Left ventricle myocardium inferior (tissue), 1 donor: Measurements from ENCODE around the gene KIF6. TPM values are rescaled to one million over a fixed set of nuclear protein-coding genes. Genes with fewer than 3 reads are reported as not detected.

Source experiments
- DNase-seq: peaks from one replicate; pipeline ENCODE4 v3.0.0-alpha.2; 2020
- H3K27ac ChIP-seq: fragments of 200-600 bp; replicated peaks from 2 replicates; pipeline ENCODE4 v1.8.0; 2021
- H3K27me3 ChIP-seq: fragments of 200-600 bp; 2 replicates; pipeline ENCODE4 v1.8.0; 2021; ENCODE audit warnings: low read depth
- H3K36me3 ChIP-seq: fragments of 200-600 bp; 2 replicates; pipeline ENCODE4 v1.8.0; 2021
- H3K4me1 ChIP-seq: fragments of 200-600 bp; 2 replicates; pipeline ENCODE4 v1.8.0; 2021
- H3K4me3 ChIP-seq: fragments of 200-600 bp; 2 replicates; pipeline ENCODE4 v1.8.0; 2021; ENCODE audit warnings: mild to moderate bottlenecking, moderate library complexity
- H3K9me3 ChIP-seq: fragments of 200-600 bp; replicated peaks from 2 replicates; pipeline ENCODE4 v1.8.0; 2021
- intact Hi-C: fragments of 100-400 bp; cut with micrococcal nuclease; formaldehyde crosslinking; loops from one replicate; pipeline ENCODE4 v1.11.0; 2022
- total RNA-seq: library from RNA; stranded (reverse); fragmentation: NEBNext Ultra II Directional; extraction: Animal tissue kit (Norgen Biotek cat#: 25700); gene quantifications from one replicate; pipeline ENCODE4 v1.2.1, GENCODE V29; 2021
- TF ChIP-seq, protein P1 (sequence below): fragments of 200-600 bp; IDR thresholded peaks from 2 replicates; pipeline ENCODE4 v1.8.0; 2021; ENCODE audit warnings: antibody characterized with exemption, mild to moderate bottlenecking, borderline replicate concordance
- donor health status: DM: no; HTN: yes; CAD: no; lungs with severe emphysema.

KIF6 gene
- total RNA-seq, 1 donor from 2014 or later: 0.69 TPM

DNA sequence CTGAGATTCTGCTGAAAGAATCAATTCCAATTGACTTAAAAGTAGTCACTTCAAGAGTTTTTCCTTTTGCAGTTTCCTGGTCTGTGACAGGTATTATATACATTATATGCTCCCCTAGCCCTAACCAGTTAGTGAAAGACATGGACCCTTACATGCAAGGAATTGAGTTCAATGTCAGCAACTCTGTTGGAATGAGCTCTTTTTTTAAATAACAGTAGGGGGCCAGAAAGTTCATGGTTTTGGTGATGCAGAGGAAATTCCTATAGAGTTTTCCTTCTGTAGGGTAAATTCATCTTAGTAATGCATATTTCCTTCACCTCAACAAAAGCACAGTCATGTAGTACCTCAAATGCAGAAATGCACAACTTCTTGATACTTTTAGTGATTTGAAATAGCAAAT, 172.2 kb downstream of the KIF6 start:
- H3K9me3 ChIP-seq: no peaks in the 10 kb centered on the region
- no peak overlapping the region for H3K4me3 ChIP-seq
- H3K27me3 ChIP-seq: no peaks in the 10 kb centered on the region
- TF ChIP-seq, protein P1, sequence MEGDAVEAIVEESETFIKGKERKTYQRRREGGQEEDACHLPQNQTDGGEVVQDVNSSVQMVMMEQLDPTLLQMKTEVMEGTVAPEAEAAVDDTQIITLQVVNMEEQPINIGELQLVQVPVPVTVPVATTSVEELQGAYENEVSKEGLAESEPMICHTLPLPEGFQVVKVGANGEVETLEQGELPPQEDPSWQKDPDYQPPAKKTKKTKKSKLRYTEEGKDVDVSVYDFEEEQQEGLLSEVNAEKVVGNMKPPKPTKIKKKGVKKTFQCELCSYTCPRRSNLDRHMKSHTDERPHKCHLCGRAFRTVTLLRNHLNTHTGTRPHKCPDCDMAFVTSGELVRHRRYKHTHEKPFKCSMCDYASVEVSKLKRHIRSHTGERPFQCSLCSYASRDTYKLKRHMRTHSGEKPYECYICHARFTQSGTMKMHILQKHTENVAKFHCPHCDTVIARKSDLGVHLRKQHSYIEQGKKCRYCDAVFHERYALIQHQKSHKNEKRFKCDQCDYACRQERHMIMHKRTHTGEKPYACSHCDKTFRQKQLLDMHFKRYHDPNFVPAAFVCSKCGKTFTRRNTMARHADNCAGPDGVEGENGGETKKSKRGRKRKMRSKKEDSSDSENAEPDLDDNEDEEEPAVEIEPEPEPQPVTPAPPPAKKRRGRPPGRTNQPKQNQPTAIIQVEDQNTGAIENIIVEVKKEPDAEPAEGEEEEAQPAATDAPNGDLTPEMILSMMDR: no peak
- intact Hi-C loops: no loop called here
- peaks cover 13% of the 10 kb centered on the region for H3K4me1 ChIP-seq
- no peaks in the 10 kb centered on the region for H3K36me3 ChIP-seq
- DNase-seq: no peak
- H3K27ac ChIP-seq: no peak overlapping the region

- no peak overlapping the region for H3K4me3 ChIP-seq
- TF ChIP-seq, protein P1: no peak
- peaks cover 24% of the 10 kb centered on the region for H3K4me1 ChIP-seq
- H3K9me3 ChIP-seq: no peaks in the 10 kb centered on the region
- intact Hi-C loops: no loop called here
- DNase-seq: no peak
- H3K27ac ChIP-seq: no peak overlapping the region
- H3K27me3 ChIP-seq: no peaks in the 10 kb centered on the region
- no peaks in the 10 kb centered on the region for H3K36me3 ChIP-seq
These were observed 175.0 kb downstream of the KIF6 start for GRCh38 chr6:39550191-39550590.

DNA sequence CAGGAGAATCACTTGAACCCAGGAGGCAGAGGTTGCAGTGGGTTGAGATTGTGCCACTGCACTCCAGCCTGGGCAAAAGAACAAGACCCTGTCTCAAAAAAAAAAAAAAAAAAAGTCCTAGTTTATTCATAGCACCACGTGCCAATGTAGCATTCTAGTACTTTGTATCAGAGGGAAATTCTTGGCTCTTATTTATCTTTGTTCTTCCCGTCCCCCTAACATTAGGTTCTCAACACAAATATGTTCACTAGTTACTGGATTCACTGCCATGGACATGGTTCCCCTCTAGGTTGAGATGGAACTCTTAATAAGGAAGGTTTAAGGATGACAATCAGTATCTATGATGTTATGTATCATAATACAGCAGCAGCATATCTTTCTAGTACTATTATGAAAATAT, 178.5 kb downstream of the KIF6 start:
- no peaks in the 10 kb centered on the region for H3K36me3 ChIP-seq
- H3K4me1 ChIP-seq: peaks cover 32% of the 10 kb centered on the region
- H3K27ac ChIP-seq: no peak overlapping the region
- no peaks in the 10 kb centered on the region for H3K9me3 ChIP-seq
- intact Hi-C loops: no loop called here
- TF ChIP-seq, protein P1: no peak
- no peaks in the 10 kb centered on the region for H3K27me3 ChIP-seq
- no peak overlapping the region for H3K4me3 ChIP-seq
- DNase-seq: no peak

DNA sequence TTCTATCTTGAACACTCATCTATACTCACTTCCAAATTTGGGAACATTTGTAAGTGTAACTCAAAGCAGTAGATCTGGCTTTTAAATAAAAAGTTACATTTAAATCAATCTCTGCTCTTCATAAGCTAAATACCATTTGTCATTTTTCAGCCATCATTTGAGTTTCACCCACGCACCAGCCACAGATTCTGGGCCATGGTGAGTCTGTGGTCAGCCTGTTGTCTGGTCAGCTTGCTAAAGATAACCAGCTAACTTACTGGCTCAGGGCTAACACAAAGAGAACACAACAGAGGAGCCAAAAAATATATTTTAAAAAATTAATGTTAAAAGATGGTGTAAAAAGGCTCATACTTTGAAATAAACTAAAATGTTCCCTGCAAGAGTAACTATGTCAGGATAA, 181.3 kb downstream of the KIF6 start:
- Histone ChIP-seq H3K27me3 (no peaks in the 10 kb centered on the region), H3K36me3 (no peaks in the 10 kb centered on the region), H3K4me3 (no peak overlapping the region), H3K27ac (peak overlapping the region; percentile 4), H3K9me3 (no peaks in the 10 kb centered on the region), H3K4me1 (peaks cover 26% of the 10 kb centered on the region)
- TF ChIP-seq, protein P1: no peak
- intact Hi-C loops: no loop called here
- DNase-seq: no peak

GRCh38 chr6:39543095-39543494, 182.1 kb downstream of the KIF6 start:
- Histone ChIP-seq H3K9me3 (no peaks in the 10 kb centered on the region), H3K4me1 (peaks cover 26% of the 10 kb centered on the region), H3K36me3 (no peaks in the 10 kb centered on the region), H3K27me3 (no peaks in the 10 kb centered on the region), H3K4me3 (no peak overlapping the region), H3K27ac (peak overlapping the region; percentile 4)
- TF ChIP-seq, protein P1: no peak
- intact Hi-C loops: no loop called here
- peak; percentile 58 for DNase-seq

DNA sequence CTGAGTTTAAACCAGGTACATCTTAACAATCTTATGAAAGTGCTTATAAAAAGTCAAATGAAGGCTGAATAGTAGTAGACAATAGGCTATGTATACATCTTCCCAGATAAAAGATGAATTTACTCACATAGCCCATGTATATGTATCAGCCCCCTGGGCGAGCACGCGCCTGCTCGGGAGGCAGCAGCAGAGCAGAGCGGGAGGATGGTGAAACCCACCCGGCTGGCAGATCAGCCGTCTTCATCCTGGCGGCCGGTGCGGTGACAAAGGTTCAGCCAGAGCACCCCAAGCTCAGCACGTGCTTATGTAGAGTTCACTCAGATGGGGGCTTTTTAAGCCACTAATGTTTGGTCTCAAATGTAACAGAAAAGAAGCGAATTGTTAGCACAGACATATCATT, 184.8 kb downstream of the KIF6 start:
- no peak for DNase-seq
- TF ChIP-seq, protein P1: no peak
- H3K4me3 ChIP-seq: no peak overlapping the region
- H3K27me3 ChIP-seq: no peaks in the 10 kb centered on the region
- no peaks in the 10 kb centered on the region for H3K9me3 ChIP-seq
- intact Hi-C loops: no loop called here
- peaks cover 16% of the 10 kb centered on the region for H3K4me1 ChIP-seq
- no peaks in the 10 kb centered on the region for H3K36me3 ChIP-seq
- no peak overlapping the region for H3K27ac ChIP-seq
